IMR-90 (cell line): ENCODE results near the gene LTF. TPM values are rescaled to one million over a fixed set of nuclear protein-coding genes. Genes with fewer than 3 reads are reported as not detected.

Experiments used
- ATAC-seq: fragments of 200-7000 bp; cut with Tn5 transposase; 2 replicates; pipeline ENCODE4 v1.9.1; 2020; ENCODE audit warnings: low read depth, mild to moderate bottlenecking, moderate library complexity
- BruUV-seq: library from RNA; stranded (reverse); fragments of 400-500 nt; replicated peaks from 2 replicates; lab custom pipeline; 2021; lab: Mats Ljungman, UMichigan
- CTCF ChIA-PET: fragments of 300-600 bp; formaldehyde crosslinking; extraction: SDS; loops from one replicate; lab custom pipeline; 2021; ENCODE audit warnings: antibody characterized with exemption; lab: Yijun Ruan, JAX
- POLR2A ChIA-PET: fragments of 300-600 bp; sonication (Branson Sonifier 250); formaldehyde crosslinking; loops from one replicate; lab custom pipeline; 2022; ENCODE audit warnings: antibody characterized with exemption; ENCODE audit not compliant: unreplicated experiment; lab: Charles Lee
- DNase-seq: peaks from one replicate; pipeline ENCODE4 v3.0.0; 2013
- H2AFZ ChIP-seq: replicated peaks from 2 replicates; pipeline ENCODE3; 2013; ENCODE audit warnings: low read length, mild to moderate bottlenecking; ENCODE audit not compliant: poor library complexity
- H2AK5ac ChIP-seq: 2 replicates; pipeline ENCODE4 v1.6.1; 2013; ENCODE audit warnings: low read depth, low read length, inconsistent platforms
- H2AK9ac ChIP-seq: replicated peaks from 2 replicates; pipeline ENCODE3; 2013; ENCODE audit warnings: mild to moderate bottlenecking, low read depth, low read length, moderate library complexity; ENCODE audit not compliant: poor library complexity
- H2BK120ac ChIP-seq: 2 replicates; pipeline ENCODE4 v1.6.1; 2013; ENCODE audit warnings: low read depth, low read length, inconsistent platforms
- H2BK15ac ChIP-seq: 3 replicates; pipeline ENCODE4 v1.6.1; 2013; ENCODE audit warnings: low read depth, low read length, inconsistent platforms
- H2BK20ac ChIP-seq: 2 replicates; pipeline ENCODE4 v1.6.1; 2013; ENCODE audit warnings: low read depth, mild to moderate bottlenecking, inconsistent platforms, low read length, moderate library complexity
- H2BK5ac ChIP-seq: 2 replicates; pipeline ENCODE4 v1.6.1; 2013; ENCODE audit warnings: mild to moderate bottlenecking, low read depth, low read length, inconsistent platforms; ENCODE audit not compliant: poor library complexity, severe bottlenecking
- H3K14ac ChIP-seq: replicated peaks from 2 replicates; pipeline ENCODE4 v1.6.1; 2013; ENCODE audit warnings: low read depth, low read length, inconsistent platforms
- H3K18ac ChIP-seq: 2 replicates; pipeline ENCODE4 v1.6.1; 2013; ENCODE audit warnings: low read depth, low read length, control low read depth
- H3K23ac ChIP-seq: 2 replicates; pipeline ENCODE4 v1.6.1; 2013; ENCODE audit warnings: low read depth, low read length, inconsistent platforms
- H3K27ac ChIP-seq: 2 replicates; pipeline ENCODE4 v1.5.1; 2013; ENCODE audit warnings: mild to moderate bottlenecking, control low read depth, low read length; ENCODE audit not compliant: insufficient read depth
- H3K27me3 ChIP-seq: 2 replicates; pipeline ENCODE4 v1.6.1; 2013; ENCODE audit warnings: low read length; ENCODE audit not compliant: control insufficient read depth, insufficient read depth
- H3K36me3 ChIP-seq: 2 replicates; pipeline ENCODE4 v1.6.1; 2013; ENCODE audit warnings: low read length, mixed read lengths; ENCODE audit not compliant: control insufficient read depth, insufficient read depth
- H3K4ac ChIP-seq: 2 replicates; pipeline ENCODE4 v1.6.1; 2013; ENCODE audit warnings: low read depth, low read length, inconsistent platforms
- H3K4me1 ChIP-seq: 2 replicates; pipeline ENCODE4 v1.6.1; 2013; ENCODE audit warnings: low read length, mixed read lengths; ENCODE audit not compliant: control insufficient read depth, insufficient read depth
- H3K4me2 ChIP-seq: 2 replicates; pipeline ENCODE4 v1.6.1; 2013; ENCODE audit warnings: low read depth, mild to moderate bottlenecking, control low read depth, low read length, moderate library complexity
- H3K4me3 ChIP-seq: 2 replicates; pipeline ENCODE4 v1.5.1; 2013; ENCODE audit warnings: low read depth, mild to moderate bottlenecking, control low read depth, low read length, moderate library complexity; ENCODE audit not compliant: insufficient read depth
- H3K56ac ChIP-seq: 2 replicates; pipeline ENCODE4 v1.6.1; 2013; ENCODE audit warnings: low read length, inconsistent platforms; ENCODE audit not compliant: insufficient read depth; ENCODE audit errors: extremely low read depth
- H3K79me1 ChIP-seq, 2 experiments: 2 replicates each; pipeline ENCODE4 v1.6.1; 2013; ENCODE audit warnings: low read length in 2 of 2, inconsistent platforms in 1 of 2, low read depth in 1 of 2
- H3K9ac ChIP-seq: 2 replicates; pipeline ENCODE4 v1.6.1; 2013; ENCODE audit warnings: low read depth, low read length, control low read depth
- H3K9me1 ChIP-seq: 2 replicates; pipeline ENCODE4 v1.6.1; 2013; ENCODE audit warnings: low read length, inconsistent platforms; ENCODE audit not compliant: insufficient read depth
- H3K9me3 ChIP-seq: 2 replicates; pipeline ENCODE4 v1.6.1; 2013; ENCODE audit warnings: low read length; ENCODE audit not compliant: control insufficient read depth, insufficient read depth
- H4K20me1 ChIP-seq: 2 replicates; pipeline ENCODE4 v1.6.1; 2013; ENCODE audit warnings: low read length, inconsistent platforms; ENCODE audit not compliant: insufficient read depth
- H4K5ac ChIP-seq: 2 replicates; pipeline ENCODE4 v1.6.1; 2013; ENCODE audit warnings: mild to moderate bottlenecking, low read depth, low read length, control low read depth
- H4K8ac ChIP-seq, 2 experiments: 2 replicates each; pipeline ENCODE4 v1.6.1; 2013; ENCODE audit warnings: low read depth in 2 of 2, low read length in 2 of 2, control low read depth in 1 of 2, inconsistent platforms in 1 of 2
- H4K91ac ChIP-seq: 2 replicates; pipeline ENCODE4 v1.6.1; 2013; ENCODE audit warnings: low read depth, low read length, inconsistent platforms; ENCODE audit not compliant: insufficient read depth
- BHLHE40 ChIP-seq: fragments of 150-350 bp; IDR thresholded peaks from 2 replicates; pipeline ENCODE4 v1.6.1; 2016; ENCODE audit warnings: mild to moderate bottlenecking, low read depth, low read length
- CEBPB ChIP-seq: IDR thresholded peaks from 2 replicates; pipeline ENCODE4 v1.6.1; 2012; ENCODE audit warnings: low read depth, low read length, improper control_type of control experiment
- CHD1 ChIP-seq: IDR thresholded peaks from 2 replicates; pipeline ENCODE4 v1.6.1; 2012; ENCODE audit warnings: low read depth, low read length, improper control_type of control experiment
- FOS ChIP-seq: fragments of 150-350 bp; IDR thresholded peaks from 2 replicates; pipeline ENCODE4 v1.6.1; 2016; ENCODE audit warnings: low read depth, low read length
- MAFK ChIP-seq: IDR thresholded peaks from 2 replicates; pipeline ENCODE4 v1.6.1; 2012; ENCODE audit warnings: low read depth, low read length, improper control_type of control experiment
- MAZ ChIP-seq: IDR thresholded peaks from 2 replicates; pipeline ENCODE4 v1.6.1; 2012; ENCODE audit warnings: low read depth, mild to moderate bottlenecking, low read length, improper control_type of control experiment, moderate library complexity, borderline replicate concordance
- MXI1 ChIP-seq: IDR thresholded peaks from 2 replicates; pipeline ENCODE4 v1.6.1; 2012; ENCODE audit warnings: low read depth, mild to moderate bottlenecking, low read length, moderate library complexity, borderline replicate concordance
- NFE2L2 ChIP-seq: fragments of 150-350 bp; IDR thresholded peaks from 2 replicates; pipeline ENCODE4 v1.6.1; 2016; ENCODE audit warnings: low read depth, mild to moderate bottlenecking, low read length
- POLR2A ChIP-seq: IDR thresholded peaks from 2 replicates; pipeline ENCODE4 v1.6.1; 2012; ENCODE audit warnings: mild to moderate bottlenecking, low read depth, low read length
- RAD21 ChIP-seq: IDR thresholded peaks from 2 replicates; pipeline ENCODE4 v1.6.1; 2012; ENCODE audit warnings: low read length, improper control_type of control experiment
- RCOR1 ChIP-seq: IDR thresholded peaks from 2 replicates; pipeline ENCODE4 v1.6.1; 2012; ENCODE audit warnings: mild to moderate bottlenecking, low read length, improper control_type of control experiment; ENCODE audit not compliant: insufficient replicate concordance
- RFX5 ChIP-seq: IDR thresholded peaks from 2 replicates; pipeline ENCODE4 v1.8.0; 2012; ENCODE audit warnings: low read depth, mild to moderate bottlenecking, low read length, moderate library complexity
- SMC3 ChIP-seq: fragments of 150-350 bp; IDR thresholded peaks from 2 replicates; pipeline ENCODE4 v1.6.1; 2016; ENCODE audit warnings: low read depth, mild to moderate bottlenecking, antibody characterized with exemption, low read length, moderate library complexity
- WGBS, 2 experiments: methylation state at CpG; one replicate each; pipeline versions ENCODE4 v1.1.5 to v1.1.7; 2013; ENCODE audit warnings: missing lambda C conversion rate in 2 of 2; ENCODE audit not compliant: insufficient read length in 1 of 2; ENCODE audit errors: extremely low coverage in 2 of 2; 5-methylcytosine and 5-hydroxymethylcytosine counted together
- dilution Hi-C: fragments of 300-500 bp; cut with HindIII; formaldehyde crosslinking; loops from one replicate; pipeline ENCODE4 v1.14.3; 2018; ENCODE audit warnings: low sequenced_read_pairs; ENCODE audit not compliant: unreplicated experiment
- in situ Hi-C: fragments of 300-500 bp; cut with MboI; formaldehyde crosslinking; loops from 3 replicates; pipeline ENCODE4 v1.14.3; 2019; ENCODE audit warnings: low sequenced_read_pairs, inconsistent platforms, mixed read lengths
- intact Hi-C: fragments of 100-400 bp; cut with micrococcal nuclease; formaldehyde crosslinking; loops from 2 replicates; pipeline ENCODE4 v1.10.0; 2022
- polyA plus RNA-seq, 3 experiments: library from polyadenylated mRNA; depleted of rRNA; stranded (reverse); fragments of >200 nt; gene quantifications; 2 replicates each; pipeline ENCODE4 v1.2.3, GENCODE V29; 2012; ENCODE audit warnings: low replicate concordance in 1 of 3
- total RNA-seq: library from RNA; depleted of rRNA; stranded (reverse); fragments of >200 nt; gene quantifications from 2 replicates; pipeline ENCODE4 v1.2.3, GENCODE V29; 2012
- TF ChIP-seq, protein P1 (sequence below): conservative IDR thresholded peaks from 2 replicates; pipeline ENCODE4 v1.5.1; 2012; ENCODE audit warnings: mild to moderate bottlenecking, low read depth, low read length, improper control_type of control experiment
- TF ChIP-seq, protein P2 (sequence below): fragments of 150-350 bp; IDR thresholded peaks from 2 replicates; pipeline ENCODE4 v1.6.1; 2017; ENCODE audit warnings: mild to moderate bottlenecking, antibody characterized with exemption, low read length, low read depth
- TF ChIP-seq, protein P3 (sequence below): fragments of 150-350 bp; IDR thresholded peaks from 2 replicates; pipeline ENCODE4 v1.6.1; 2016; ENCODE audit warnings: low read depth, mild to moderate bottlenecking, low read length, moderate library complexity, borderline replicate concordance

LTF gene
- total and polyA plus RNA-seq, 2 of the 4 experiments (the other 2 are of a cell fraction): not detected

DNA sequence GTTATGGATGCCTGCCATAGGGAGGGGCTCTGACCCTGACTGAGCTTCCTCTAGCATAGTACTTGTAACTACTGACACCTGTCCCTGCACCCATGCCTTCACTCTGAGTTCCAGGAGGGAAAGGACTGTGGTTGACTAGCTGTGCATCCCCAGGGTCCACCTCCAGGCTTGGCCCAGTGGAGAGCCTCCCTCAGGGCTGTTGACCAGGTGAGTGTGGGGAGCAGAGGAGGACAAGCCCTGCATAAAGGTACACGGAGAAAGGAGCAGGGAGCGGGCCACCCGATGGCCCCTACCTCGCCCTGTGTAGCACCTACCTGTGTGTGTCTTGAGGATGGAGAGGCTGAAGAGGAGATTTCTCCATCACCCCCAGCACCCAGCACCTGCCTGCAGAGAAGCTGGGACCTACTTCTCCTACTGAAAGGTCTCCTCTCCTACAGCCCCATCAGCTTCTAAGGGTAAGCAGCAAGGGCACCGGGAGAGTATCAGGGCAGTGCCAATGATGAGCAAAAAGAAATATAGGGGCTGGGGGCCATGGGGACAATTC is 6.7 kb upstream of the LTF start:
- Histone ChIP-seq H2BK20ac (no peak overlapping the region), H2BK5ac (no peak overlapping the region), H3K9me1 (no peaks in the 10 kb centered on the region), H3K79me1 (no peaks in the 10 kb centered on the region), H2BK15ac (no peak overlapping the region), H2BK120ac (no peak overlapping the region), H4K5ac (no peak overlapping the region), H3K56ac (no peak overlapping the region), H3K27ac (no peak overlapping the region), H3K4me2 (no peak overlapping the region), H3K27me3 (peaks cover 57% of the 10 kb centered on the region), H2AK5ac (no peak overlapping the region), H2AK9ac (no peak overlapping the region), H3K4ac (no peak overlapping the region), H3K14ac (no peak overlapping the region), H3K18ac (no peak overlapping the region), H4K91ac (no peak overlapping the region), H3K4me3 (no peak overlapping the region), H2AFZ (no peak overlapping the region), H3K23ac (no peak overlapping the region), H3K36me3 (no peaks in the 10 kb centered on the region), H3K9ac (no peak overlapping the region), H4K20me1 (no peaks in the 10 kb centered on the region), H3K4me1 (no peaks in the 10 kb centered on the region), H4K8ac (no peak overlapping the region), H3K9me3 (peaks cover 12% of the 10 kb centered on the region)
- TF ChIP-seq CEBPB (no peak), CHD1 (no peak), MAZ (no peak), POLR2A (no peak), RAD21 (no peak), FOS (no peak), NFE2L2 (no peak), BHLHE40 (no peak), MAFK (no peak), MXI1 (no peak), RCOR1 (no peak), RFX5 (no peak), SMC3 (no peak)
- TF ChIP-seq, protein P1, sequence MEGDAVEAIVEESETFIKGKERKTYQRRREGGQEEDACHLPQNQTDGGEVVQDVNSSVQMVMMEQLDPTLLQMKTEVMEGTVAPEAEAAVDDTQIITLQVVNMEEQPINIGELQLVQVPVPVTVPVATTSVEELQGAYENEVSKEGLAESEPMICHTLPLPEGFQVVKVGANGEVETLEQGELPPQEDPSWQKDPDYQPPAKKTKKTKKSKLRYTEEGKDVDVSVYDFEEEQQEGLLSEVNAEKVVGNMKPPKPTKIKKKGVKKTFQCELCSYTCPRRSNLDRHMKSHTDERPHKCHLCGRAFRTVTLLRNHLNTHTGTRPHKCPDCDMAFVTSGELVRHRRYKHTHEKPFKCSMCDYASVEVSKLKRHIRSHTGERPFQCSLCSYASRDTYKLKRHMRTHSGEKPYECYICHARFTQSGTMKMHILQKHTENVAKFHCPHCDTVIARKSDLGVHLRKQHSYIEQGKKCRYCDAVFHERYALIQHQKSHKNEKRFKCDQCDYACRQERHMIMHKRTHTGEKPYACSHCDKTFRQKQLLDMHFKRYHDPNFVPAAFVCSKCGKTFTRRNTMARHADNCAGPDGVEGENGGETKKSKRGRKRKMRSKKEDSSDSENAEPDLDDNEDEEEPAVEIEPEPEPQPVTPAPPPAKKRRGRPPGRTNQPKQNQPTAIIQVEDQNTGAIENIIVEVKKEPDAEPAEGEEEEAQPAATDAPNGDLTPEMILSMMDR: no peak
- TF ChIP-seq, protein P2, sequence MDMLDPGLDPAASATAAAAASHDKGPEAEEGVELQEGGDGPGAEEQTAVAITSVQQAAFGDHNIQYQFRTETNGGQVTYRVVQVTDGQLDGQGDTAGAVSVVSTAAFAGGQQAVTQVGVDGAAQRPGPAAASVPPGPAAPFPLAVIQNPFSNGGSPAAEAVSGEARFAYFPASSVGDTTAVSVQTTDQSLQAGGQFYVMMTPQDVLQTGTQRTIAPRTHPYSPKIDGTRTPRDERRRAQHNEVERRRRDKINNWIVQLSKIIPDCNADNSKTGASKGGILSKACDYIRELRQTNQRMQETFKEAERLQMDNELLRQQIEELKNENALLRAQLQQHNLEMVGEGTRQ: no peak
- TF ChIP-seq, protein P3, sequence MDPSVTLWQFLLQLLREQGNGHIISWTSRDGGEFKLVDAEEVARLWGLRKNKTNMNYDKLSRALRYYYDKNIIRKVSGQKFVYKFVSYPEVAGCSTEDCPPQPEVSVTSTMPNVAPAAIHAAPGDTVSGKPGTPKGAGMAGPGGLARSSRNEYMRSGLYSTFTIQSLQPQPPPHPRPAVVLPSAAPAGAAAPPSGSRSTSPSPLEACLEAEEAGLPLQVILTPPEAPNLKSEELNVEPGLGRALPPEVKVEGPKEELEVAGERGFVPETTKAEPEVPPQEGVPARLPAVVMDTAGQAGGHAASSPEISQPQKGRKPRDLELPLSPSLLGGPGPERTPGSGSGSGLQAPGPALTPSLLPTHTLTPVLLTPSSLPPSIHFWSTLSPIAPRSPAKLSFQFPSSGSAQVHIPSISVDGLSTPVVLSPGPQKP: no peak
- intact Hi-C loops: no loop called here
- ChIA-PET CTCF (interaction anchor here (1.0 kb wide), 1 partner anchor 21 kb away, joined by 5 read pairs; no protein-coding TSS in a partner anchor), POLR2A (no interaction called here)
- DNase-seq (no peak), ATAC-seq (no peak)
- dilution Hi-C loops: no loop called here
- in situ Hi-C loops: no loop called here
- no TSS peak for BruUV-seq
- WGBS, 2 experiments: no CpG with 5 or more reads among the region's 5 CpGs
